Measurements from ENCODE around the gene GATAD2A.

Gene GATAD2A

GRCh38 chr19:19425170-19425875, 19.8 kb downstream of the GATAD2A start:
- no peak for DNase-seq
- Mint-ChIP-seq H3K27ac (no peak overlapping the region), H3K36me3 (ENCODE audit: low read depth) (peaks cover 78% of the 10 kb centered on the region), H3K27me3 (no peaks in the 10 kb centered on the region), H3K4me3 (no peak overlapping the region), H3K9me3 (no peaks in the 10 kb centered on the region), H3K4me1 (ENCODE audit: low read depth) (peaks cover 90% of the 10 kb centered on the region)

DNA sequence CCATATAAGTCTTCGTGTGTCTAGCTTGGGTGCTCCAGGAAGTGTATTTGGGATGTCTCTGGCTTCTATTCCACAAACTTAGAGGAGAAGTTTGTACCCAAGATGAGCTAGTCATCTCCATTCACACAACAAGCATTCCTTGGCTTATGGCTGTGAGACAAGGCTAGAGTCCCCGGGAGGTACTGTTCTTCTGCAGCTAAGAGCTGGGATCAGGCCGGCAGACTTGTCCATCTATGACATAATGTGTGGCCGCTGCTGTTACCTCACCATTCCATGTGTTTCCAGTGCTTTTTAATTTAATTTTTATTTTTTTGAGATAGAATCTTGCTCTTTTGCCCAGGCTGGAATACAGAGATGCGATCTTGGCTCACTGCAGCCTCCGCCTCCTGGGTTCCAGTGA, 20.7 kb downstream of the GATAD2A start:
- H3K4me1 Mint-ChIP-seq (ENCODE audit: low read depth), result peaks cover 88% of the 10 kb centered on the region
- H3K9me3 Mint-ChIP-seq, result no peaks in the 10 kb centered on the region
- no peak overlapping the region for H3K4me3 Mint-ChIP-seq
- H3K27ac Mint-ChIP-seq, result no peak overlapping the region
- no peak for DNase-seq
- H3K27me3 Mint-ChIP-seq, result no peaks in the 10 kb centered on the region
- peaks cover 75% of the 10 kb centered on the region for H3K36me3 Mint-ChIP-seq (ENCODE audit: low read depth)

DNA sequence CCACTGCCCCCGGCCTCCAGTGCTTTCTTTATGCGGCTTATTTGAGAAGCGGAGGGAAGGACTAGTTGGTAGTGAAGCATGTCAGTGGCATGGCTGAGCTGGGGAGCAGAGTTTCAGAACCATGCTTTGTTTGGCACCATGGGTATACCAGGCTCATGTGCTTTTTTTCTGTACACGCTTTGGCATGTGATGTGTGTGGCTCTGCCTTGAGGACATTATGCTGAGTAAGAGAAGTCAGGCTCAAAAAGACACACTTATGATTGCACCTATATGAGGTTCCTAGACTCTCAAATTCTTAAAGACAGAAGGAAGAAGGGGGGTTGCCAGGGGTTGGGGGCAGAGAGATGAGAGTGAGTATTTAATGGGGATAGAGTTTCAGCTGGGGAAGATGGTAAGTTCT, 21.3 kb downstream of the GATAD2A start:
- no peak for DNase-seq
- Mint-ChIP-seq H3K4me1 (ENCODE audit: low read depth) (peaks cover 86% of the 10 kb centered on the region), H3K27me3 (no peaks in the 10 kb centered on the region), H3K36me3 (ENCODE audit: low read depth) (peaks cover 72% of the 10 kb centered on the region), H3K27ac (peak overlapping the region; percentile 64), H3K4me3 (no peak overlapping the region), H3K9me3 (no peaks in the 10 kb centered on the region)

- H3K4me3 Mint-ChIP-seq, result no peak overlapping the region
- H3K9me3 Mint-ChIP-seq, result no peaks in the 10 kb centered on the region
- H3K27me3 Mint-ChIP-seq, result no peaks in the 10 kb centered on the region
- peaks cover 85% of the 10 kb centered on the region for H3K4me1 Mint-ChIP-seq (ENCODE audit: low read depth)
- peak overlapping the region; percentile 73 for H3K27ac Mint-ChIP-seq
- peaks cover 68% of the 10 kb centered on the region for H3K36me3 Mint-ChIP-seq (ENCODE audit: low read depth)
- DNase-seq, result no peak
Observed at GRCh38 chr19:19427302-19427701, 21.8 kb downstream of the GATAD2A start.

GRCh38 chr19:19427944-19428343, 22.5 kb downstream of the GATAD2A start:
- no peaks in the 10 kb centered on the region for H3K9me3 Mint-ChIP-seq
- peaks cover 71% of the 10 kb centered on the region for H3K36me3 Mint-ChIP-seq (ENCODE audit: low read depth)
- peaks cover 87% of the 10 kb centered on the region for H3K4me1 Mint-ChIP-seq (ENCODE audit: low read depth)
- no peaks in the 10 kb centered on the region for H3K27me3 Mint-ChIP-seq
- H3K4me3 Mint-ChIP-seq, result no peak overlapping the region
- peak overlapping the region; percentile 75 for H3K27ac Mint-ChIP-seq
- DNase-seq, result no peak

DNA sequence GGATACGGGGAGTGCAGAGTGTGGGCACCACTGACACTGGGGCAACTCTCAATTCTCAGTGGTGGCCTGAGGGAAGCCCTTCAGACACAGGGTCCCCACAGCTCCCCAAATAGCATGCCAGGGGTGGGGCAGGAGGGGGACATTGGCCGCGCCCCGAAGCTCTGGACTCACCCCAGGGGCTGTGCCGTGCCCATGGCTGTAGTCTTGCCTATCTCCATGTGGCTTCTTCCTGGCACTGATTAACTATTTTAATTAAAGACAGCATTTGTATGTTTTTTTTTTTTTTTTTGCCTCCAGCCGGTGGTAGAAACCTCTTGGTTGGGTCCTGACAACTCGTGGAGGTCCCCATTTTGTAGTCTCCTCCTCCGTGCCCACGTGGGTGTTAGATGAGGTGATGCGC, 23.3 kb downstream of the GATAD2A start:
- no peaks in the 10 kb centered on the region for H3K9me3 Mint-ChIP-seq
- no peak overlapping the region for H3K4me3 Mint-ChIP-seq
- H3K27ac Mint-ChIP-seq, result peak overlapping the region; percentile 75
- peaks cover 69% of the 10 kb centered on the region for H3K36me3 Mint-ChIP-seq (ENCODE audit: low read depth)
- H3K4me1 Mint-ChIP-seq (ENCODE audit: low read depth), result peaks cover 87% of the 10 kb centered on the region
- no peaks in the 10 kb centered on the region for H3K27me3 Mint-ChIP-seq
- no peak for DNase-seq

GRCh38 chr19:19429361-19429760, 23.9 kb downstream of the GATAD2A start:
- peaks cover 87% of the 10 kb centered on the region for H3K4me1 Mint-ChIP-seq (ENCODE audit: low read depth)
- peak overlapping the region; percentile 50 for H3K27ac Mint-ChIP-seq
- H3K36me3 Mint-ChIP-seq (ENCODE audit: low read depth), result peaks cover 66% of the 10 kb centered on the region
- no peak for DNase-seq
- H3K27me3 Mint-ChIP-seq, result no peaks in the 10 kb centered on the region
- no peaks in the 10 kb centered on the region for H3K9me3 Mint-ChIP-seq
- H3K4me3 Mint-ChIP-seq, result no peak overlapping the region

- Mint-ChIP-seq H3K27ac (peak overlapping the region; percentile 72), H3K9me3 (no peaks in the 10 kb centered on the region), H3K4me1 (ENCODE audit: low read depth) (peaks cover 83% of the 10 kb centered on the region), H3K4me3 (no peak overlapping the region), H3K36me3 (ENCODE audit: low read depth) (peaks cover 75% of the 10 kb centered on the region), H3K27me3 (no peaks in the 10 kb centered on the region)
- no peak for DNase-seq
Observed at GRCh38 chr19:19432732-19433131, 27.3 kb downstream of the GATAD2A start.

GRCh38 chr19:19433666-19434213, 28.3 kb downstream of the GATAD2A start:
- H3K4me3 Mint-ChIP-seq, result no peak overlapping the region

DNA sequence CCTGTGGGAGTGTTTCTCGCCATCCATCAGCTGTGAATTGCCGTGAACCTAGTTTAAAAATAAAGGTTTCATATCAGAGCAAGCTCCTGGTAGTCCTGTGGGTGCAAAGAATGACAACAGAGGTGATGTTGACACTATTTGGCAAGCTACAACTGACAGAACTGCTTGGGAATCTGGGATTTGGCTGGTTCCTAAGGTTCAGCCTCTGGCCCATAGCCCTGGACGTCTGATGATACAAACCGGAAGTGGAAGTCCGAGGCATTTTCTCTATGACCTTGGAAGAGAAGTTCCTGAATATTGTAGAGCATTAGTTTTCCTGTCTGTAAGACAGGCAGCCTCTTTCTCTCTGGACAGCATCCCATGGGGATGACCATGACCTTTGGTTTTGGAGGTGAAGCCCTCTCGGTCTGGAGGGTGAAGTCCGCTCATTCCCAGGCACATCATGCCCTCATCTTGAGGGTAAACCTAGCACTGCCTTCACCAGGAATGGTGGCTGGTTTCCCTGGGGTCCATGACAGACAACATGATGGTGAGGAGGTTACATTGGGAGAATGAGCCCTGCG, 29.1 kb downstream of the GATAD2A start:
- Mint-ChIP-seq H3K27ac (peak overlapping the region; percentile 79), H3K9me3 (no peaks in the 10 kb centered on the region), H3K4me1 (ENCODE audit: low read depth) (peaks cover 84% of the 10 kb centered on the region), H3K27me3 (no peaks in the 10 kb centered on the region), H3K4me3 (no peak overlapping the region), H3K36me3 (ENCODE audit: low read depth) (peaks cover 68% of the 10 kb centered on the region)
- no peak for DNase-seq

More at GRCh38 chr19:19433666-19434213, 28.3 kb downstream of the GATAD2A start:
- Mint-ChIP-seq H3K4me1 (ENCODE audit: low read depth) (peaks cover 84% of the 10 kb centered on the region), H3K27me3 (no peaks in the 10 kb centered on the region), H3K27ac (peak overlapping the region; percentile 79), H3K9me3 (no peaks in the 10 kb centered on the region), H3K36me3 (ENCODE audit: low read depth) (peaks cover 67% of the 10 kb centered on the region)
- no peak for DNase-seq

- peaks cover 63% of the 10 kb centered on the region for H3K36me3 Mint-ChIP-seq (ENCODE audit: low read depth)
- no peak for DNase-seq
- H3K27ac Mint-ChIP-seq, result peak overlapping the region; percentile 63
- H3K9me3 Mint-ChIP-seq, result no peaks in the 10 kb centered on the region
- H3K27me3 Mint-ChIP-seq, result no peaks in the 10 kb centered on the region
- peaks cover 75% of the 10 kb centered on the region for H3K4me1 Mint-ChIP-seq (ENCODE audit: low read depth)
- no peak overlapping the region for H3K4me3 Mint-ChIP-seq
Observed at GRCh38 chr19:19436137-19436691, 30.7 kb downstream of the GATAD2A start.

DNA sequence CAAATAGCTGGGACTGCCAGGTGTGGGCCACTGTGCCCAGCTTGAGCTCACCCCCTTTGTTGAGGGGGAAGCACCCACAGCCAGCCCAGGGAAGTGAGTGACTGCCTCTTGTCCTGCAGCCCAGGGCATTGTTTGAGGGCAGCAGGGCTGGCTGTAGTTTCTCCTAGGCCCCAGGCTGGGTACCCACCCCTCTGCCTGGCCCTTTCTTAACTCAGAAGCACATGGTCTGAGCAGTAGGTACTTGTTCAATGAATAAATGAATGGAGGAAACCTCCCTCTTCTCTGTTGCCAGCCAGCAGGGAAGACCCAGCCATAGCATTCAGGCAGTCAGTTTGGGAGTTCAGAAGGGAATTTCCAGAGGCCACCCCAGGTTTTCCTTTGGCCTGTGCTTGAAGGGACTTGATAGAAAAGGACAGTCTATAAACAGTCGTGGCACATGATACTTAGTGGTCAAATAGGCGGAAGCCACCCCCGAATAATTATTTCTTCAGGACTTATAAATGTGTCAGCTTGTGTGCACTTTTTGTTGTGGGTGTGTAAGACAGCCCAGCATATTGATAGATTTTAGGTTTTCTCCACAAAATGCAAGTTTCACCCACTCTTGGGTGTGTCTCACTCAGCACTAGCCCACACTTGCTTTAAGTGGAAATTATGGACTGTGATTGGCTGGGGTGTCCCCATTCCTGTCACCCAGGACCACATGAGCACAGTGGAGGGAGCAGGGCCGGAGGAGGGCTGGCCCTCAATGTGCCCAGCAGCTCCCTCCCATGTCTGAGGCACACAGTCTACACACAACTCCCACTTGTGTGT, 33.1 kb downstream of the GATAD2A start:
- Mint-ChIP-seq H3K27ac (peak overlapping the region; percentile 75), H3K4me3 (no peak overlapping the region), H3K4me1 (ENCODE audit: low read depth) (peaks cover 68% of the 10 kb centered on the region), H3K9me3 (no peaks in the 10 kb centered on the region), H3K27me3 (no peaks in the 10 kb centered on the region), H3K36me3 (ENCODE audit: low read depth) (peaks cover 67% of the 10 kb centered on the region)
- DNase-seq, result no peak

- DNase-seq, result no peak
- Mint-ChIP-seq H3K9me3 (no peaks in the 10 kb centered on the region), H3K4me3 (no peak overlapping the region), H3K36me3 (ENCODE audit: low read depth) (peaks cover 70% of the 10 kb centered on the region), H3K4me1 (ENCODE audit: low read depth) (peaks cover 69% of the 10 kb centered on the region), H3K27ac (peak overlapping the region; percentile 75), H3K27me3 (no peaks in the 10 kb centered on the region)
Observed at GRCh38 chr19:19439176-19439482, 33.7 kb downstream of the GATAD2A start.

GRCh38 chr19:19443283-19443682, 37.8 kb downstream of the GATAD2A start:
- Mint-ChIP-seq H3K9me3 (no peaks in the 10 kb centered on the region), H3K4me1 (ENCODE audit: low read depth) (peaks cover 78% of the 10 kb centered on the region), H3K27ac (peak overlapping the region; percentile 86), H3K36me3 (ENCODE audit: low read depth) (peaks cover 63% of the 10 kb centered on the region), H3K27me3 (no peaks in the 10 kb centered on the region), H3K4me3 (peak overlapping the region; percentile 26)
- DNase-seq, result no peak

All from activated T-cell treated with anti-CD3 and anti-CD28 coated beads, Interleukin-2, amount 50 U/mL, for 24 hours (primary cell).